Measurements from ENCODE around the gene SLC2A9.

SLC2A9 gene

GRCh38 chr4:10020871-10021652 lies at the start of gene SLC2A9:
SLC2A9 (minus strand) TSS chr4:10021497; CDS start chr4:10021429, 68 bp downstream.
- no peak for FAIRE-seq

- no peak for FAIRE-seq
These were observed 47.9 kb upstream of the SLC2A9 start for GRCh38 chr4:10069075-10069642.

GRCh38 chr4:10066670-10067651 lies 45.7 kb upstream of the SLC2A9 start:
- FAIRE-seq, result no peak

GRCh38 chr4:10066206-10066605 lies 44.9 kb upstream of the SLC2A9 start:
- no peak for FAIRE-seq

GRCh38 chr4:10063544-10064300 lies 42.4 kb upstream of the SLC2A9 start:
- FAIRE-seq, result no peak

- FAIRE-seq, result no peak
These were observed 40.5 kb upstream of the SLC2A9 start for GRCh38 chr4:10061650-10062415.

GRCh38 chr4:10058371-10058770 lies 37.1 kb upstream of the SLC2A9 start:
- FAIRE-seq, result no peak

GRCh38 chr4:10057023-10057395 lies 35.7 kb upstream of the SLC2A9 start:
- no peak for FAIRE-seq

GRCh38 chr4:10056334-10057022 lies 35.2 kb upstream of the SLC2A9 start:
- FAIRE-seq, result no peak

- FAIRE-seq, result no peak
These were observed 34.6 kb upstream of the SLC2A9 start for GRCh38 chr4:10055871-10056270.

GRCh38 chr4:10054571-10055041 lies 33.3 kb upstream of the SLC2A9 start:
- no peak for FAIRE-seq

- no peak for FAIRE-seq
These were observed 32.5 kb upstream of the SLC2A9 start for GRCh38 chr4:10053635-10054453.

GRCh38 chr4:10051517-10052135 lies 30.3 kb upstream of the SLC2A9 start:
- FAIRE-seq, result no peak

- no peak for FAIRE-seq
These were observed 29.4 kb upstream of the SLC2A9 start for GRCh38 chr4:10050721-10051120.

GRCh38 chr4:10050261-10050661 lies 29.0 kb upstream of the SLC2A9 start:
- no peak for FAIRE-seq

GRCh38 chr4:10048941-10049697 lies 27.8 kb upstream of the SLC2A9 start:
- FAIRE-seq, result no peak

- FAIRE-seq, result no peak
These were observed 26.7 kb upstream of the SLC2A9 start for GRCh38 chr4:10047967-10048366.

- FAIRE-seq, result no peak
These were observed 25.2 kb upstream of the SLC2A9 start for GRCh38 chr4:10046471-10046870.

- no peak for FAIRE-seq
These were observed 24.2 kb upstream of the SLC2A9 start for GRCh38 chr4:10045481-10045880.

Data from G401.6 (cell line).